SJCRH30 (cell line): ENCODE data around the gene HNRNPH2. TPM values are rescaled to one million over a fixed set of nuclear protein-coding genes. Genes with fewer than 3 reads are reported as not detected.

Experiments used
- DNase-seq, 2 experiments: peaks; one replicate each; pipeline ENCODE4 v3.0.0-alpha.2; 2015 to 2020
- H3K27ac ChIP-seq: fragments of 250-450 bp; sonication (Bioruptor Pico); 2 replicates; pipeline ENCODE4 v1.5.1; 2020; ENCODE audit warnings: mild to moderate bottlenecking, moderate library complexity
- H3K27me3 ChIP-seq: fragments of 250-450 bp; sonication (Bioruptor Pico); 2 replicates; pipeline ENCODE4 v1.5.1; 2020; ENCODE audit warnings: mild to moderate bottlenecking, moderate library complexity
- H3K36me3 ChIP-seq: fragments of 250-450 bp; sonication (Bioruptor Pico); 2 replicates; pipeline ENCODE4 v1.5.1; 2020; ENCODE audit warnings: mild to moderate bottlenecking, moderate library complexity
- H3K4me1 ChIP-seq: fragments of 250-450 bp; sonication (Bioruptor Pico); 2 replicates; pipeline ENCODE4 v1.5.1; 2020; ENCODE audit warnings: mild to moderate bottlenecking, moderate library complexity
- H3K4me3 ChIP-seq: fragments of 250-450 bp; sonication (Bioruptor Pico); 2 replicates; pipeline ENCODE4 v1.5.1; 2020; ENCODE audit warnings: mild to moderate bottlenecking, moderate library complexity
- H3K9me3 ChIP-seq: fragments of 250-450 bp; sonication (Bioruptor Pico); replicated peaks from 2 replicates; pipeline ENCODE4 v1.5.1; 2020; ENCODE audit warnings: mild to moderate bottlenecking, moderate library complexity
- total RNA-seq: library from RNA; depleted of rRNA; stranded (reverse); fragments of >200 nt; shearing (Covaris generic); gene quantifications from 2 replicates; pipeline ENCODE4 v1.2.3, GENCODE V29; 2014; rRNA removed

The HNRNPH2 gene, protein sequence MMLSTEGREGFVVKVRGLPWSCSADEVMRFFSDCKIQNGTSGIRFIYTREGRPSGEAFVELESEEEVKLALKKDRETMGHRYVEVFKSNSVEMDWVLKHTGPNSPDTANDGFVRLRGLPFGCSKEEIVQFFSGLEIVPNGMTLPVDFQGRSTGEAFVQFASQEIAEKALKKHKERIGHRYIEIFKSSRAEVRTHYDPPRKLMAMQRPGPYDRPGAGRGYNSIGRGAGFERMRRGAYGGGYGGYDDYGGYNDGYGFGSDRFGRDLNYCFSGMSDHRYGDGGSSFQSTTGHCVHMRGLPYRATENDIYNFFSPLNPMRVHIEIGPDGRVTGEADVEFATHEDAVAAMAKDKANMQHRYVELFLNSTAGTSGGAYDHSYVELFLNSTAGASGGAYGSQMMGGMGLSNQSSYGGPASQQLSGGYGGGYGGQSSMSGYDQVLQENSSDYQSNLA
- total RNA-seq = 82.4 and 83.3 TPM in 2 replicates

DNA sequence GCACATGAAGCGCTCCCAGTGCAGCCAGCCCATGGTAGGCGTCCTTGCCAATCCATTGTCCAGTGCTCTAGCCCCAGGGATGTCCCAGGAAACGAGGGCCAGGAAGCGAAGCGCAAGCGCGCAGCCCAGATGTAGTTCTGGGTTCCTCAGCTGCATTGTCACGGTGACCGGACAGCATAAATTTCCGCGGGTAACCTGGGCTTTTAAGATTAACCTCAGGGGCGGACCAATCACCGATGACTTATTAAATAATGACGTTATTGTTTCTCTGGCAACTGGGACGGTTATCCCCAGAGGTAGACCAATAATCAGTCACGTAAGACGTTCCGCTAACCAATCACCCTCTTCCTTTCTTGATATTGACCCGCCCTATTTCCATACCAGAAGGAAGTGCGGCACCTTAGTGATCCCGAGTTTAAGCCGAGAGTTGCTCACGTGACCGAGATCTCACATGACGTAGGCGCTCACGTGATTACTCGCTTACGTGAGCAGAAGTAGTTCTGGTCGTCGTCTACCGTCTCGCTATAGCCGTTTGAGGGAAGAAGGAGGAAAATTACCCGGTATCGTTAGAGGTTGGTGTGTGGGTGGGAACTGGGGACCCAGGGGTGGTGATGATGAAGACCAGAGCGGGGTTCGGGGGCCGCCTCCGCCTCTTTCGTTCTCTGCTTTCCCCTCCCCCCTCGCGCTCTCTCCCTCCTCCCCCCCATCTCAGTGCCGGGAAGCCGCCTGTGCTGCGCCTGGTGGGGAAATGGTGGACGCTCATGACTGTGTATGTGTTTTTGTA, at the start of gene HNRNPH2, which contains the start of gene GLA:
Gene HNRNPH2, plus strand, starts transcription at position 475 of the 784 bp plus-strand sequence. CDS start 3,767 bp downstream, outside the sequence.
Gene GLA, minus strand, starts transcription at position 178 of the 784 bp plus-strand sequence. Its CDS starts 22 bp downstream, at position 156.
- Histone ChIP-seq H3K36me3 (0 out of 2 replicates have a peak, but pooled peaks cover 3% of the 10 kb centered on the region), H3K27ac (peak within 1 kb of the TSS; percentile 82), H3K9me3 (no peaks in the 10 kb centered on the region), H3K4me3 (peak within 1 kb of the TSS; percentile 71), H3K27me3 (no peaks in the 10 kb centered on the region), H3K4me1 (no peaks in the 10 kb centered on the region)
- DNase-seq = peak; percentile 93 to 97

DNA sequence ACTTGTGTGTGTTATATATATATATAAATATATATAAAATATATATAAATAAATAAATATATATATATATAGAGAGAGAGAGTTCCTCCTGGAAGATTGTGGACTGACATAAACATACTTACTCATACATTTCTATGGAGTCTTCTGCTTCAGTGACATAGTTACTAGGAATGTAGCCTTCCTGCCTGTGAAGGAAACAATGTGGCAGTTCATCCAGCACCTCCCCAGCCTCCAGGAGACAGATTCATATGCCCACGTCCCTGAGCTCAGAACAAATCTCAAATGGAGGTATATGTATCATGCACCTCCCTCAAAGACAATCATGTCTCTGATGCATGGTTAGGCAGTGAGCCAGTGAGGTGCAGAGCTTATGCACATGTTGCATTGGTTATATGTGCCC, 48.1 kb upstream of the HNRNPH2 start:
- no peaks in the 10 kb centered on the region for H3K36me3 ChIP-seq
- no peaks in the 10 kb centered on the region for H3K9me3 ChIP-seq
- no peak for DNase-seq
- H3K4me1 ChIP-seq = no peaks in the 10 kb centered on the region
- no peak overlapping the region for H3K4me3 ChIP-seq
- H3K27me3 ChIP-seq = no peaks in the 10 kb centered on the region
- no peak overlapping the region for H3K27ac ChIP-seq

DNA sequence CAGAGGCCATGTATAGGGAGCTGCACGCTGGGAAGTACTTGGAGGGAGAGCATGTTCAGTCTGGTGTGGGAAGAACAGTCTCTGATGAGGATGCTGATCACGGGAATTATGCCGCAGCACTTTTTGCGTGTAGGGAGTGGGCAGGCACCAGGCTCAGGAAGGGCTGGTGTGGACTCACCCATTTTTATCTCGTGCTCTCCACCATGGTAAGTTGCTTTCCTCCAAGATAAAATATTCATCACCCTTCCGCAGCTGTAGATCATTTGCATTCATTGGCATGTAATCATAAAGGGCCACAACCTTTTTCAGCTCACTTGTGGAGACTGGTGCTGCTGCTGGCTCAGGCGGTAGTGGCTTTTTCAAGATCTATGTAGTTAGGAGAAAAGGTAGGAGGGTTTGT, 47.6 kb upstream of the HNRNPH2 start:
- Histone ChIP-seq H3K27me3 (no peaks in the 10 kb centered on the region), H3K4me3 (no peak overlapping the region), H3K4me1 (no peaks in the 10 kb centered on the region), H3K27ac (no peak overlapping the region), H3K36me3 (no peaks in the 10 kb centered on the region), H3K9me3 (no peaks in the 10 kb centered on the region)
- DNase-seq = no peak

DNA sequence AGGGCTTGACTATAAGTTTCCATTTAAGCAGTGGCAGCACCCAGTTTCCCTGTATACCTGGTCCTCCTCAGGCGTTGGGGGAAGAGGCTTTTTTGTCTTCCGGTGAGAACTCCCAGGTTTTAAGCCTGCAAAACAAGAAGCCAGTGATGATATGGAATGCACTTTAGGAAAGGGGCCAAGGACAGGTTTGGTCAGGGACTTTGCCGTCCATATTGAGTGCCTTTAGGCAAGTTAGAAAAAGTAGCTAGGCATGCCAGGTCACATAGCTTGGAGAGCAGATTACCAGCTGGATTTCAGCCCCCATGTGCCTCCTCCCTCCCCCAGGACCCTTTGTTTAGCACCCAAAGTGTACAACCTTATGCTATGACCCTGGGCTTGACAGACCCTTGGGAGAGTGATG, 45.9 kb upstream of the HNRNPH2 start:
- no peak overlapping the region for H3K4me3 ChIP-seq
- no peak overlapping the region for H3K27ac ChIP-seq
- DNase-seq = no peak
- H3K4me1 ChIP-seq = no peaks in the 10 kb centered on the region
- H3K36me3 ChIP-seq = no peaks in the 10 kb centered on the region
- H3K27me3 ChIP-seq = no peaks in the 10 kb centered on the region
- no peaks in the 10 kb centered on the region for H3K9me3 ChIP-seq

DNA sequence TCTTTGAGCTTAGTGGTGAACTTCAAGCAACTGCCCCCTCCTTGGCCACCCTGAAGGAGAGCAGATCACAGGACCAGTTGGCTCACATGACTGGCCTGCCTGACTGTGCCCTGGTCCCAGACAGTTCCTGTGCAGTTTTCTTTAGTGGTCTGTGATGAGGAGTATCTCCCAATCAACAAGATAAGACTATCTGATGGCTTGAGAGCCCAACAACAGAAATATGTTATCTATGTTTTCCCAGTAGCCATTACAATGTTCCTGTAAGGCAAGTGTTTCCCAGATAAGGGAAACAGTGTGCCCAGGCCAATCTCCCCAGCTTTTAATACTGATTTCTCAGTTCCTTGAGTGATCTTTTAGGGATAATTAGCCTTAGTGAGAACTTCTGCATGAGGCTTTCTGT, 45.3 kb upstream of the HNRNPH2 start:
- Histone ChIP-seq H3K27me3 (no peaks in the 10 kb centered on the region), H3K4me1 (no peaks in the 10 kb centered on the region), H3K27ac (no peak overlapping the region), H3K36me3 (no peaks in the 10 kb centered on the region), H3K9me3 (no peaks in the 10 kb centered on the region), H3K4me3 (no peak overlapping the region)
- DNase-seq = no peak

DNA sequence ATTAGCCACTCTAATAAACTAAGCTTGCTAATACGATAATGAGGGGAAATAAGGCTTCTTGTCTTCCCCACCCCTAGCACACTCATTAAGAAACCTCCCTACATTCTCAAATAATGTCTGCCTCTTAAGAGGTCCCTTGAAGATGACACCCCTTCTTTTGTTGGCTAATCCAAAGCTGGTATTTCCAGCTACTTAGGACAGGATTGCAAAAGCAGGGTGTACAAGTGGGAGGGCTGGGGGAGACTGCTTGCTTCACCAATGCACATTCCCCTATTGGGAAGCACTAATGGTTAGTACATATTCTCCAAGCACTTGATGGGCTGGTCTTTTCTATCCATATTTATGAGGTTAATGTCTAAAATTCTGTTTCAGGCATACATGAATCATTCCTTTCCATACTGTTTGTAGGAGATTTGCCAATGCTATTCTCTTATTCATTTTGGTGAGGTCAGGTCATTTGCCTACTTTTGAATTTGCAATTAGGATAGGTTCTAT, 42.7 kb upstream of the HNRNPH2 start:
- Histone ChIP-seq H3K27me3 (no peaks in the 10 kb centered on the region), H3K9me3 (no peaks in the 10 kb centered on the region), H3K4me1 (no peaks in the 10 kb centered on the region), H3K27ac (no peak overlapping the region), H3K4me3 (no peak overlapping the region), H3K36me3 (no peaks in the 10 kb centered on the region)
- no peak for DNase-seq

DNA sequence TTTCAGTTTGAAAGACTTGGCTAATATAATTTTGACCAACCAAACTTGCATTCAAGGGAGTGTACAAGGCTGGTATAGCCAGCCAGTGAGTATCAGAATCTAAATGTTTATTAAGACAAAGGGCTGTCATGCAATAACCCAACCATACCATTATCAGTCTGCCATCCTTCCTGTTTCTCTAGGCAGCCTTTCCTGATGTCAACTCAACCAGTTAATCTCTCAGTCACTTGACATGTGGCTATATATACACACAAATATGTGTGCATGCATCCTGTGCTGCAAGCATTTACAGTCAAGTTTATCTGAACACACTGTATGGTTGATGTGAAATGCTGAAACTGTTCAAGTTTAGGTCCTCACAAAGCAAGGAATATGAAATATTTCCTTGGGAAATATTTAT, 39.2 kb upstream of the HNRNPH2 start:
- no peaks in the 10 kb centered on the region for H3K27me3 ChIP-seq
- H3K27ac ChIP-seq = no peak overlapping the region
- no peak for DNase-seq
- H3K9me3 ChIP-seq = no peaks in the 10 kb centered on the region
- H3K4me1 ChIP-seq = no peaks in the 10 kb centered on the region
- no peaks in the 10 kb centered on the region for H3K36me3 ChIP-seq
- H3K4me3 ChIP-seq = no peak overlapping the region

DNA sequence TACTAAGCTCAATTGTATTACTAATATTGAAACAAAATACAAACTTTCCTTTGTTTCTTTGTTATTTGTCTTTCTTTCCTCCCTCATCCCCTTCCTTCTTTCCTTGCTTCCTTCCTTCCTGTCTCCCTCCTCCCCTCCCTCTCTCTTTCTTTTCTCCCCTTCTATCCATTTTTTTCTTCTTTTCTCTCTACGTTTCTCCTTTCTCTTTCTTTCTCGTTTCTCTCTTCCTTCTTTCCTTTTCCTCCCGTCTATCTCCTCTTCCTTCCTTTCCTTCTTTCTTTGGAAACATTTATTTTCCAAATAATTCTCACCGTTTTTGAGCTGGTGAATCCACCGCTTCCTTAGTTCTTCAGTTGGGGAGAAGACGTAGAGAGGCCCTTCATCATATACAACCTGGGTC, 38.3 kb upstream of the HNRNPH2 start:
- Histone ChIP-seq H3K4me1 (no peaks in the 10 kb centered on the region), H3K27me3 (no peaks in the 10 kb centered on the region), H3K4me3 (no peak overlapping the region), H3K36me3 (no peaks in the 10 kb centered on the region), H3K9me3 (no peaks in the 10 kb centered on the region), H3K27ac (no peak overlapping the region)
- DNase-seq = no peak

DNA sequence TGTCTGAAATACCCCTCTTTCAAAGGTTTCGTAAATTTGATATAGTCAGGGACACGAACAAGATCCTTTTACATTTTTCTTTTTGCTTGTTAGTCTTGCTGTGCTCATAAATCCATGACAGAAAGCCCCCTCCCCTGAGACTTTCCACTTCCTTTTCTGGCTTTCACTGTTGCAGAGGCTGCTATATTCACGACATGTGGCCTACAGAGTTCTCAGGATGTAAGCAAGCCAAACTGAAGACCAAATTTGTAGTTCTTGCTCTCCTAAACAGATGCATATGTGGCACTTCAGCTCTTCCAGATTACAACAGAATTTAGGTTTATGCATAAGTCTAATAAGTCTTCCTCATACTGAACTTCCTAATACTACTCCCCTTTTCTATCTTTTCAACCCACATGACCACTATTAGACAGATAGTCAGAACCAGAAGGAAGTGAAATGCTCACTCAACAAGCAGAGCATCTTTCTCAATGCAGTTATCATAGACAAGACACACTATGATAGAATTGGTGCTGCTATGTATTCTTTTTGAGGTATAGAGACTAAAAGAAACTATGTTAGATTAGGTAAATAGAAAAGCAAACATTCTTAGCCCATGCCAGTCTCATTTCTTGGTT, 37.0 kb upstream of the HNRNPH2 start:
- H3K27ac ChIP-seq = no peak overlapping the region
- H3K9me3 ChIP-seq = no peaks in the 10 kb centered on the region

DNA sequence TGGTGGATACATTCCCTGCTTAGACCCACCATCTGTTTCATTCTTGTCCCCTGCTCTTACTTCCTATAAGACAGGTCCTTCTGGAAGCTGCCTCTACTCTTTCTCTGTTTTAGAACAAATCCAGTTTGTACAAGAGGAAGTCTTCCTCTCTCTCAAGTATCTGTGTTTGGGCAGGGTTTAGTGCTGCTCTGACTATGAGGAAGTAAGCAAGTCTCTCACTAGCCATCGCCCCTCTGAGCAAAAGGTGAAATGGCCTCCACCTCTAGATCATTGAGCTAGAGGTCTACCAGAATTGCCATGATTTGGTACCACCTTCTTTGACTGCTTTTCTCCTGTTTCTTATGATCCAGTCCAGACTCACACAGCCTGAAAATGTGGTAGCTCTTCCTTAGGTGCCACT, 30.5 kb upstream of the HNRNPH2 start:
- Histone ChIP-seq H3K9me3 (no peaks in the 10 kb centered on the region), H3K4me1 (no peaks in the 10 kb centered on the region), H3K27me3 (no peaks in the 10 kb centered on the region), H3K4me3 (no peak overlapping the region), H3K36me3 (no peaks in the 10 kb centered on the region), H3K27ac (no peak overlapping the region)
- no peak for DNase-seq

More for the DNA sequence above, 37.0 kb upstream of the HNRNPH2 start:
- Histone ChIP-seq H3K4me1 (no peaks in the 10 kb centered on the region), H3K27me3 (no peaks in the 10 kb centered on the region), H3K36me3 (no peaks in the 10 kb centered on the region), H3K4me3 (no peak overlapping the region)
- DNase-seq = no peak

DNA sequence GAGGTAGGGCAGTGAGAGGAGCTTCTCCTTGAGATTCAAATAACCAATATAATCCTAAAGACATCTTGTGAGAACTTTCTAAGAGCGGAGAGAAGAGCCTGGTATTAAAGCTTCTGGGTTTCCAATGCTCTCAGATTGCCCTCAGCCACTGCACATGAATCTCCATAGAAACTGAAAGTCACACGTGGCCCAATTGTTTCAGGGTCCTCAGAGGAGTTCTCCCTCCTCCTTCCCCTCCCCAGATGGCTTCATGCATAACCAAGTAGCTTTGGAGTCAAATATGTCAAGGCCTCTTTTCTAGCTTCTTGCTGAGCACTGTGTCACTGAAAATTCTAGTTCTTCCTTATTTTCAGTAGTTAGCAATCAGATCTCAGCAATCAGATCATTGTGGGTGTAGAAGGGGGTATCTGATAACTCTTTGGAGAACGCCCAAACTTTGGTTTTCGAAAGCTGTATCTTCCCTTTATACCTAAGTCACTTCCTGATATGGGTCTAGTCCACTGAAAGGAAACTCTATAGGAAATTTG, 24.3 kb upstream of the HNRNPH2 start:
- no peak overlapping the region for H3K27ac ChIP-seq
- H3K9me3 ChIP-seq = no peaks in the 10 kb centered on the region
- H3K4me1 ChIP-seq = no peaks in the 10 kb centered on the region
- no peaks in the 10 kb centered on the region for H3K27me3 ChIP-seq
- DNase-seq = no peak
- no peaks in the 10 kb centered on the region for H3K36me3 ChIP-seq
- no peak overlapping the region for H3K4me3 ChIP-seq

DNA sequence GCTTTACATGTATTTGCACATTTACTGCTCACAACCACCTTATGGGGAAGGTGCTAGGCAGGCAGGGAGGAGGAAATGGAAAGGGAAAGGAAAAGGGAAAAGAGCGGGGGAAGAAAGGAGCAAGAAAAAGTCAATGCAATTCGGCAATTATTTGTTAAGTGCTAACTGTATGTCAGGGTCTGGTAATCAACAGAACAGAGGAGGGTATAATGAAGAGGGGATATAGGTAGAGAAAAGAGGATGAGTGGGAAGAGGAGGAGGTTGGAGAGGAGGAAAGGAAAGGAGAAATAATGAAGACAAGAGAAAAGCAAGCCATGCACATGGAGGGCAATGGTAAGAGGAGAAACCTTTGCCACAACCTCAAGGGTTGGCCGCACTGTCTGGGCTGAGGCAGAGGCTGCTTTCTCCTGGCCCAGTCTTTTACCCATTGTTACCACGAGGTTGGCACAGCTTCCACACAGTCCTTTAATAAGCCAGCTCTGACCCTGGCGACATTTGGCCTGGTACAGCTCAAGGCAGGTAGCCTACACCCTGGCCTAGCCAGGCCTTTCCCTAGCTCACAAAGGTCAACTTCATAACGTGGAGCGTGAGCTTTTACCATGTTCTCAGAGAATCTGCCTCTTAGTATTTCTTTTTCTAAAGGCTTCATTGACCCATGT, 22.9 kb upstream of the HNRNPH2 start:
- H3K27ac ChIP-seq = no peak overlapping the region
- H3K4me3 ChIP-seq = no peak overlapping the region
- no peaks in the 10 kb centered on the region for H3K36me3 ChIP-seq

DNA sequence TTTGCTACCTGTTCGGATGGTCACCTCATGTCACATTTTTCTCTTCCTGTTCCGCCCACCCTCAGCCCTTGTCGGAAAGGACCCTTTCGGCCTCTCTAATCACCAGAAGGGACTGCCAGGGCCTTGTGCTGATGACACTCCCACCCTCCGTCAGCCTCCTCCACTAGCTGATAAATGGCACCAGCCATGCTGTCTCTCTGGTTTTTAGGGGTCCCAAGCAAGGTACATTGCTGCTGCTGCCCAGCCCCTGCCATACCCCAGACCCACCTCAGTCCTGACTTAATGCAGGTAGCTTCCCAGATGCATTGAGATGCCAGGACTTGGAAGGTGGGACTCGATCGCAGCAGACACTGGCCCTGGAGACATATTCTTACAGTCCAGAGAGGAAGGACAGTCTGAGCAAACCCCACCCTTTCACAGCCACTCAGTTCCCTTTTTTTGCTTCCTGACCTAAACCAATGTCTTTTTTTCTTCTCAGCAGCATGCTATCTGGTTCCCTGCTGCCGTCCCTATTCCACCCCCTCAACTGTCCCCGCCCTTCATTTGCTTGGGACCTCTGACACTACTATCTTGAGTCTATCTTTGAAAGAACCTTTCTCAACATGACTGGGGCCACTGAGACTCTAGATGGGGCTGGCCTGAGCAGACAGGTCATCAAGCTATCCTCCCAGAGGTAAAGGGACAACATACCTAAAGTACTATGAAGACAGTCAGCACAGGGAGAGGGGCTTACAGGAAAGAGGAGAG, 22.1 kb upstream of the HNRNPH2 start, which contains the start of gene BTK:
Gene BTK, minus strand, starts transcription at position 397 of the 747 bp plus-strand sequence. CDS start 10,907 bp downstream, outside the sequence.
- Histone ChIP-seq H3K27ac (no peak within 1 kb of the TSS), H3K36me3 (peaks cover under 1% of the 10 kb centered on the region; the same call in 1 of the 2 replicates)

More for the DNA sequence above, 22.9 kb upstream of the HNRNPH2 start:
- Histone ChIP-seq H3K27me3 (no peaks in the 10 kb centered on the region), H3K9me3 (no peaks in the 10 kb centered on the region), H3K4me1 (no peaks in the 10 kb centered on the region)
- no peak for DNase-seq

More for the DNA sequence above, 22.1 kb upstream of the HNRNPH2 start, which contains the start of gene BTK:
- no peak within 1 kb of the TSS for H3K4me3 ChIP-seq
- no peaks in the 10 kb centered on the region for H3K4me1 ChIP-seq
- H3K27me3 ChIP-seq = no peaks in the 10 kb centered on the region
- no peak for DNase-seq
- no peaks in the 10 kb centered on the region for H3K9me3 ChIP-seq
